H1 (cell line): Measurements from ENCODE around the gene PTPRG. TPM values are rescaled to one million over a fixed set of nuclear protein-coding genes. Genes with fewer than 3 reads are reported as not detected.

Experiments used
- CTCF ChIA-PET: fragments of 300-600 bp; sonication (Branson Sonifier 250); formaldehyde crosslinking; loops from one replicate; lab custom pipeline; 2021; ENCODE audit not compliant: partially characterized antibody; lab: Charles Lee
- POLR2A ChIA-PET: fragments of 300-600 bp; sonication (Branson Sonifier 250); formaldehyde crosslinking; loops from one replicate; lab custom pipeline; 2021; ENCODE audit warnings: inconsistent platforms; ENCODE audit not compliant: partially characterized antibody; lab: Charles Lee
- DNase-seq, 2 experiments: peaks; one replicate each; pipeline versions ENCODE4 v3.0.0 to v3.0.0-alpha.2; 2010 to 2022; ENCODE audit warnings: low spot score in 2 of 2, low read depth in 1 of 2, mixed read lengths in 1 of 2
- FAIRE-seq: peaks from 2 replicates; lab custom pipeline; 2011; peaks lifted over from hg19 to GRCh38; lab: Jason Lieb, UNC
- H2AFZ ChIP-seq: 2 replicates; pipeline ENCODE4 v1.8.1; 2012; ENCODE audit warnings: low read length, inconsistent platforms
- H2AK5ac ChIP-seq: 2 replicates; pipeline ENCODE4 v1.6.1; 2013; ENCODE audit warnings: low read depth, low read length
- H2BK120ac ChIP-seq: replicated peaks from 2 replicates; pipeline ENCODE3; 2013; ENCODE audit warnings: low read depth, low read length, inconsistent platforms
- H2BK12ac ChIP-seq: 2 replicates; pipeline ENCODE4 v1.6.1; 2013; ENCODE audit warnings: low read depth, low read length
- H2BK15ac ChIP-seq: 2 replicates; pipeline ENCODE4 v1.6.1; 2013; ENCODE audit warnings: low read length
- H2BK20ac ChIP-seq: 2 replicates; pipeline ENCODE4 v1.6.1; 2013; ENCODE audit warnings: low read length
- H2BK5ac ChIP-seq: 2 replicates; pipeline ENCODE4 v1.6.1; 2013; ENCODE audit warnings: low read depth, low read length
- H3K14ac ChIP-seq: 2 replicates; pipeline ENCODE4 v1.6.1; 2013; ENCODE audit warnings: inconsistent platforms; ENCODE audit not compliant: insufficient read length
- H3K18ac ChIP-seq: 2 replicates; pipeline ENCODE4 v1.6.1; 2013; ENCODE audit warnings: low read length; ENCODE audit errors: extremely low read depth
- H3K23ac ChIP-seq: 2 replicates; pipeline ENCODE4 v1.6.1; 2013; ENCODE audit warnings: inconsistent platforms; ENCODE audit not compliant: insufficient read length
- H3K23me2 ChIP-seq: 2 replicates; pipeline ENCODE4 v1.6.1; 2013; ENCODE audit warnings: low read depth, low read length
- H3K27ac ChIP-seq: 2 replicates; pipeline ENCODE4 v1.6.1; 2011; ENCODE audit warnings: low read depth, low read length, inconsistent platforms
- H3K27me3 ChIP-seq, 4 experiments: replicated peaks in 1 of 4; 1 replicate in 1 of 4; 2 replicates in 3 of 4; pipeline versions ENCODE4 v1.6.1 to v1.8.1; 2011 to 2013; ENCODE audit warnings: low read length in 3 of 4, mild to moderate bottlenecking in 3 of 4, inconsistent platforms in 2 of 4, mixed read lengths in 2 of 4, moderate library complexity in 1 of 4; ENCODE audit not compliant: control insufficient read depth in 3 of 4, insufficient read depth in 3 of 4; ENCODE audit errors: extremely low read depth in 1 of 4
- H3K36me3 ChIP-seq, 4 experiments: 2 replicates each; pipeline versions ENCODE4 v1.6.1 to v1.8.1; 2011 to 2013; ENCODE audit warnings: mild to moderate bottlenecking in 4 of 4, low read length in 3 of 4, moderate library complexity in 2 of 4, control low read depth in 1 of 4, inconsistent platforms in 1 of 4; ENCODE audit not compliant: insufficient read depth in 4 of 4, control insufficient read depth in 2 of 4
- H3K4ac ChIP-seq: replicated peaks from 2 replicates; pipeline ENCODE3; 2013; ENCODE audit warnings: low read length, low read depth, mixed read lengths, inconsistent platforms; ENCODE audit not compliant: insufficient read length
- H3K4me1 ChIP-seq, 4 experiments: replicated peaks in 1 of 4; 1 replicate in 1 of 4; 2 replicates in 3 of 4; pipeline versions ENCODE4 v1.6.1 to v1.8.1; 2011 to 2013; ENCODE audit warnings: low read length in 3 of 4, inconsistent platforms in 2 of 4, mixed read lengths in 1 of 4; ENCODE audit not compliant: insufficient read depth in 4 of 4, control insufficient read depth in 3 of 4
- H3K4me2 ChIP-seq, 2 experiments: 2 replicates each; pipeline versions ENCODE4 v1.6.1 to v1.8.1; 2011 to 2013; ENCODE audit warnings: low read depth in 2 of 2, low read length in 2 of 2, control low read depth in 1 of 2, inconsistent platforms in 1 of 2, mild to moderate bottlenecking in 1 of 2; ENCODE audit not compliant: insufficient read depth in 1 of 2
- H3K4me3 ChIP-seq, 4 experiments: fragments of 200-600, 300-600 bp in 1 of 4; sonication (generic), shearing (Covaris generic), sonication (Bioruptor Twin) in 1 of 4; 2 replicates each; pipeline versions ENCODE4 v1.5.1 to v1.8.1; 2011 to 2016; ENCODE audit warnings: low read length in 4 of 4, low read depth in 3 of 4, control low read depth in 2 of 4, inconsistent platforms in 2 of 4, mild to moderate bottlenecking in 2 of 4, mixed read lengths in 1 of 4, moderate library complexity in 1 of 4; ENCODE audit not compliant: insufficient read depth in 2 of 4; ENCODE audit errors: extremely low read depth in 1 of 4
- H3K56ac ChIP-seq: replicated peaks from 2 replicates; pipeline ENCODE3; 2013; ENCODE audit warnings: low read depth, mild to moderate bottlenecking, mixed read lengths, low read length, inconsistent platforms; ENCODE audit not compliant: insufficient read length
- H3K79me1 ChIP-seq: 2 replicates; pipeline ENCODE4 v1.6.1; 2013; ENCODE audit warnings: low read depth, low read length, control low read depth
- H3K79me2 ChIP-seq, 2 experiments: 2 replicates each; pipeline versions ENCODE4 v1.6.1 to v1.8.1; 2012 to 2013; ENCODE audit warnings: low read length in 2 of 2, mild to moderate bottlenecking in 2 of 2, inconsistent platforms in 1 of 2; ENCODE audit not compliant: insufficient read depth in 2 of 2, control insufficient read depth in 1 of 2
- H3K9ac ChIP-seq, 4 experiments: replicated peaks in 1 of 4; 1 replicate in 1 of 4; 2 replicates in 3 of 4; pipeline versions ENCODE4 v1.6.1 to v1.8.1; 2011 to 2013; ENCODE audit warnings: low read depth in 3 of 4, low read length in 3 of 4, control low read depth in 2 of 4, mild to moderate bottlenecking in 2 of 4, moderate library complexity in 2 of 4, inconsistent platforms in 1 of 4; ENCODE audit errors: extremely low read depth in 1 of 4
- H3K9me3 ChIP-seq, 2 experiments: 2 replicates each; pipeline versions ENCODE4 v1.6.1 to v1.8.1; 2012 to 2013; ENCODE audit warnings: mild to moderate bottlenecking in 2 of 2, moderate library complexity in 2 of 2, control low read depth in 1 of 2, inconsistent platforms in 1 of 2, low read depth in 1 of 2, low read length in 1 of 2, mixed read lengths in 1 of 2; ENCODE audit not compliant: insufficient read depth in 2 of 2
- H4K20me1 ChIP-seq, 2 experiments: replicated peaks in 1 of 2; 2 replicates each; pipeline versions ENCODE3 to v1.8.1; 2011 to 2013; ENCODE audit warnings: inconsistent platforms in 2 of 2, low read length in 2 of 2, mild to moderate bottlenecking in 1 of 2; ENCODE audit not compliant: insufficient read depth in 2 of 2, control insufficient read depth in 1 of 2
- H4K5ac ChIP-seq: 2 replicates; pipeline ENCODE4 v1.6.1; 2013; ENCODE audit warnings: low read length, low read depth, mixed read lengths, inconsistent platforms; ENCODE audit not compliant: insufficient read length
- H4K8ac ChIP-seq: 2 replicates; pipeline ENCODE4 v1.8.0; 2013; ENCODE audit warnings: mild to moderate bottlenecking, moderate library complexity, low read length, inconsistent platforms; ENCODE audit not compliant: insufficient read depth; ENCODE audit errors: extremely low read depth
- H4K91ac ChIP-seq: replicated peaks from 2 replicates; pipeline ENCODE3; 2013; ENCODE audit warnings: low read length, mixed read lengths, inconsistent platforms; ENCODE audit not compliant: insufficient read length
- ATF3 ChIP-seq: IDR thresholded peaks from 2 replicates; pipeline ENCODE4 v1.6.1; 2011; ENCODE audit warnings: low read depth, mild to moderate bottlenecking, low read length; ENCODE audit not compliant: insufficient read depth
- BRCA1 ChIP-seq: IDR thresholded peaks from 2 replicates; pipeline ENCODE4 v1.6.1; 2012; ENCODE audit warnings: low read depth, low read length, improper control_type of control experiment
- CBX8 ChIP-seq: fragments of 300-800, 300-1000 bp; sonication (generic); IDR thresholded peaks from 2 replicates; pipeline ENCODE4 v1.7.1; 2016; ENCODE audit warnings: low read depth, low read length, borderline replicate concordance
- E2F6 ChIP-seq: IDR thresholded peaks from 2 replicates; pipeline ENCODE4 v1.6.1; 2012; ENCODE audit warnings: inconsistent platforms
- EGR1 ChIP-seq: IDR thresholded peaks from 2 replicates; pipeline ENCODE4 v1.6.1; 2011; ENCODE audit warnings: low read depth, low read length, borderline replicate concordance
- EZH2 ChIP-seq: fragments of 200-600 bp; sonication (generic); IDR thresholded peaks from 2 replicates; pipeline ENCODE4 v1.7.1; 2012; ENCODE audit warnings: low read depth, mild to moderate bottlenecking, moderate library complexity, low read length, inconsistent platforms; ENCODE audit not compliant: severe bottlenecking
- JUND ChIP-seq: IDR thresholded peaks from 2 replicates; pipeline ENCODE4 v1.6.1; 2011; ENCODE audit warnings: mild to moderate bottlenecking, improper control_type of control experiment, low read length
- NRF1 ChIP-seq: IDR thresholded peaks from 2 replicates; pipeline ENCODE4 v1.6.1; 2011; ENCODE audit warnings: mild to moderate bottlenecking, low read depth, low read length, improper control_type of control experiment
- SIX5 ChIP-seq: IDR thresholded peaks from 2 replicates; pipeline ENCODE4 v1.6.1; 2011; ENCODE audit warnings: mild to moderate bottlenecking, low read depth, low read length
- SP1 ChIP-seq: IDR thresholded peaks from 2 replicates; pipeline ENCODE4 v1.6.1; 2011; ENCODE audit warnings: low read depth, low read length
- SP4 ChIP-seq: IDR thresholded peaks from 2 replicates; pipeline ENCODE4 v1.6.1; 2012; ENCODE audit warnings: low read length, inconsistent platforms
- SRF ChIP-seq: IDR thresholded peaks from 2 replicates; pipeline ENCODE4 v1.6.1; 2011; ENCODE audit warnings: mild to moderate bottlenecking, low read depth, low read length, moderate library complexity
- TAF1 ChIP-seq: IDR thresholded peaks from 2 replicates; pipeline ENCODE4 v1.6.1; 2011; ENCODE audit warnings: mild to moderate bottlenecking, low read depth, low read length
- TEAD4 ChIP-seq: IDR thresholded peaks from 2 replicates; pipeline ENCODE4 v1.6.1; 2012; ENCODE audit warnings: low read depth, low read length, inconsistent platforms, mixed read lengths
- WGBS, 2 experiments: shearing (Covaris generic) in 1 of 2; methylation state at CpG; one replicate each; pipeline versions ENCODE4 v1.1.6 to v1.1.7; 2013 to 2015; ENCODE audit warnings: low lambda C conversion rate in 2 of 2, mixed read lengths in 2 of 2, inconsistent platforms in 1 of 2, low coverage in 1 of 2, missing lambda C conversion rate in 1 of 2; ENCODE audit not compliant: insufficient replicate concordance in 2 of 2, insufficient coverage in 1 of 2, insufficient read length in 1 of 2; ENCODE audit errors: extremely low coverage in 1 of 2, missing lambda C conversion rate in 1 of 2; 5-methylcytosine and 5-hydroxymethylcytosine counted together
- polyA plus RNA-seq, 7 experiments: library from polyadenylated mRNA; depleted of rRNA in 3 of 7; stranded (reverse) in 5 of 7; unstranded in 2 of 7; fragments of >200 nt in 5 of 7; fragments of 200-250 nt in 2 of 7; gene quantifications; 1 replicate in 5 of 7; 2 replicates in 1 of 7; 4 replicates in 1 of 7; pipeline versions ENCODE4 v1.2.1 to v1.2.3, GENCODE V29; 2011 to 2013; ENCODE audit warnings: missing spikeins in 2 of 7, mixed read lengths in 2 of 7
- total RNA-seq: library from RNA; stranded (reverse); fragmentation: NEBNext Ultra II Directional; extraction: Animal tissue kit (Norgen Biotek cat#: 25700); gene quantifications from 2 replicates; pipeline ENCODE4 v1.2.1, GENCODE V29; 2021

Gene PTPRG
- total and polyA plus RNA-seq, 2 of the 8 experiments (the other 6 are each of a cell fraction or from before 2014, with no cell fraction given): 23.3 to 96.2 TPM

- ChIA-PET POLR2A (no interaction called here), CTCF (no interaction called here)
- Histone ChIP-seq H3K14ac (no peak overlapping the region), H3K9ac (no peak overlapping the region), H3K9me3 (no peaks in the 10 kb centered on the region; a peak in 1 of 4 replicates), H3K23ac (no peak overlapping the region), H2BK12ac (no peak overlapping the region), H3K18ac (no peak overlapping the region), H4K20me1 (peaks cover 3 to 13% of the 10 kb centered on the region in 2 experiments), H3K56ac (no peak overlapping the region), H3K4me1 (peaks cover 0 to 22% (median 10%) of the 10 kb centered on the region in 4 experiments; a peak in 6 of 7 replicates), H4K8ac (no peak overlapping the region), H4K91ac (no peak overlapping the region), H3K79me1 (peaks cover 6% of the 10 kb centered on the region; the same call in 1 of the 2 replicates), H2AK5ac (no peak overlapping the region), H3K36me3 (no peaks in the 10 kb centered on the region), H2BK120ac (no peak overlapping the region), H3K4me3 (no peak overlapping the region), H2BK15ac (no peak overlapping the region), H2AFZ (no peak overlapping the region), H2BK5ac (no peak overlapping the region), H3K4ac (no peak overlapping the region), H2BK20ac (no peak overlapping the region), H3K27me3 (no peaks in the 10 kb centered on the region), H3K79me2 (peaks cover 0 to 89% of the 10 kb centered on the region in 2 experiments; a peak in 3 of 4 replicates), H3K27ac (no peak overlapping the region), H4K5ac (no peak overlapping the region), H3K4me2 (no peak overlapping the region), H3K23me2 (no peaks in the 10 kb centered on the region)
- WGBS, 2 experiments: 0% methylated on average over 1 of the region's 1 CpG; no CpG with 5 or more reads in 1 of the 2 experiments
- no peak for TF ChIP-seq EZH2
- no peak for TF ChIP-seq SRF
- no peak for TF ChIP-seq JUND
- no peak for TF ChIP-seq BRCA1
- no peak for TF ChIP-seq NRF1
- no peak for TF ChIP-seq CBX8
- no peak for TF ChIP-seq E2F6
- no peak for TF ChIP-seq SIX5
- no peak for TF ChIP-seq EGR1
- TF ChIP-seq TAF1: no peak
- no peak for TF ChIP-seq SP1
- TF ChIP-seq TEAD4: no peak
- no peak for TF ChIP-seq SP4
- TF ChIP-seq ATF3: no peak
- FAIRE-seq: no peak
- no peak for DNase-seq
These were observed 302.2 kb downstream of the PTPRG start for GRCh38 chr3:61863579-61863978.
